MM.1S (cell line): Measurements from ENCODE around the gene DIS3L2.

Source experiments
- DNase-seq: peaks from one replicate; pipeline ENCODE4 v3.0.0-alpha.2; 2015
- H2AFZ ChIP-seq: fragments of 300-600 bp; sonication (generic); 2 replicates; pipeline ENCODE4 v1.6.0; 2016; ENCODE audit warnings: antibody characterized with exemption, low read length
- H3F3A ChIP-seq: fragments of 300-600 bp; sonication (generic); 2 replicates; pipeline ENCODE4 v1.6.1; 2016; ENCODE audit warnings: mild to moderate bottlenecking, antibody characterized with exemption, low read length, moderate library complexity, mixed read lengths; ENCODE audit not compliant: insufficient read depth
- H3K27ac ChIP-seq: fragments of 300-600 bp; sonication (generic); 2 replicates; pipeline ENCODE4 v1.5.1; 2016; ENCODE audit warnings: mild to moderate bottlenecking, low read length
- H3K27me3 ChIP-seq: fragments of 300-600 bp; sonication (generic); replicated peaks from 2 replicates; pipeline ENCODE4 v1.6.0; 2016; ENCODE audit warnings: low read length; ENCODE audit not compliant: insufficient read depth
- H3K36me3 ChIP-seq: fragments of 300-600 bp; sonication (generic); replicated peaks from 2 replicates; pipeline ENCODE4 v1.6.1; 2016; ENCODE audit warnings: mild to moderate bottlenecking, low read length, mixed read lengths; ENCODE audit not compliant: insufficient read depth
- H3K4me1 ChIP-seq: fragments of 300-600 bp; sonication (generic); 2 replicates; pipeline ENCODE4 v1.6.1; 2016; ENCODE audit warnings: low read length, mixed read lengths
- H3K4me2 ChIP-seq: fragments of 300-600 bp; sonication (generic); 2 replicates; pipeline ENCODE4 v1.6.0; 2016; ENCODE audit warnings: low read depth, low read length
- H3K4me3 ChIP-seq: fragments of 300-600 bp; sonication (generic); 2 replicates; pipeline ENCODE4 v1.5.1; 2016; ENCODE audit warnings: low read length, mixed read lengths
- H3K79me2 ChIP-seq: fragments of 300-600 bp; sonication (generic); 2 replicates; pipeline ENCODE4 v1.6.1; 2016; ENCODE audit warnings: mixed run types, low read length, mixed read lengths
- H3K9ac ChIP-seq: fragments of 300-600 bp; sonication (generic); 2 replicates; pipeline ENCODE4 v1.6.1; 2016; ENCODE audit warnings: low read length, mixed read lengths
- H3K9me2 ChIP-seq: fragments of 300-600 bp; sonication (generic); replicated peaks from 2 replicates; pipeline ENCODE4 v1.6.1; 2016; ENCODE audit warnings: mild to moderate bottlenecking, low read length, mixed read lengths; ENCODE audit not compliant: insufficient read depth
- H3K9me3 ChIP-seq: fragments of 300-600 bp; sonication (generic); replicated peaks from 2 replicates; pipeline ENCODE4 v1.6.1; 2016; ENCODE audit warnings: mild to moderate bottlenecking, low read length, mixed read lengths; ENCODE audit not compliant: insufficient read depth
- H4K20me1 ChIP-seq: fragments of 300-600 bp; sonication (generic); 2 replicates; pipeline ENCODE4 v1.6.1; 2016; ENCODE audit warnings: mild to moderate bottlenecking, low read length, moderate library complexity, mixed read lengths; ENCODE audit not compliant: insufficient read depth
- EZH2 ChIP-seq: fragments of 300-600 bp; sonication (generic); optimal IDR thresholded peaks from 2 replicates; pipeline ENCODE3; 2017; ENCODE audit warnings: low read depth, mild to moderate bottlenecking, antibody characterized with exemption, low read length, mixed read lengths
- EZH2phosphoT487 ChIP-seq: fragments of 300-600 bp; sonication (generic); IDR thresholded peaks from 2 replicates; pipeline ENCODE4 v1.6.1; 2018; ENCODE audit warnings: antibody characterized with exemption, low read length
- TF ChIP-seq, protein P1 (sequence below): fragments of 300-600 bp; sonication (generic); IDR thresholded peaks from 2 replicates; pipeline ENCODE4 v1.5.1; 2016; ENCODE audit warnings: antibody characterized with exemption, low read length, mixed read lengths

DIS3L2 gene, protein sequence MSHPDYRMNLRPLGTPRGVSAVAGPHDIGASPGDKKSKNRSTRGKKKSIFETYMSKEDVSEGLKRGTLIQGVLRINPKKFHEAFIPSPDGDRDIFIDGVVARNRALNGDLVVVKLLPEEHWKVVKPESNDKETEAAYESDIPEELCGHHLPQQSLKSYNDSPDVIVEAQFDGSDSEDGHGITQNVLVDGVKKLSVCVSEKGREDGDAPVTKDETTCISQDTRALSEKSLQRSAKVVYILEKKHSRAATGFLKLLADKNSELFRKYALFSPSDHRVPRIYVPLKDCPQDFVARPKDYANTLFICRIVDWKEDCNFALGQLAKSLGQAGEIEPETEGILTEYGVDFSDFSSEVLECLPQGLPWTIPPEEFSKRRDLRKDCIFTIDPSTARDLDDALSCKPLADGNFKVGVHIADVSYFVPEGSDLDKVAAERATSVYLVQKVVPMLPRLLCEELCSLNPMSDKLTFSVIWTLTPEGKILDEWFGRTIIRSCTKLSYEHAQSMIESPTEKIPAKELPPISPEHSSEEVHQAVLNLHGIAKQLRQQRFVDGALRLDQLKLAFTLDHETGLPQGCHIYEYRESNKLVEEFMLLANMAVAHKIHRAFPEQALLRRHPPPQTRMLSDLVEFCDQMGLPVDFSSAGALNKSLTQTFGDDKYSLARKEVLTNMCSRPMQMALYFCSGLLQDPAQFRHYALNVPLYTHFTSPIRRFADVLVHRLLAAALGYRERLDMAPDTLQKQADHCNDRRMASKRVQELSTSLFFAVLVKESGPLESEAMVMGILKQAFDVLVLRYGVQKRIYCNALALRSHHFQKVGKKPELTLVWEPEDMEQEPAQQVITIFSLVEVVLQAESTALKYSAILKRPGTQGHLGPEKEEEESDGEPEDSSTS

DNA sequence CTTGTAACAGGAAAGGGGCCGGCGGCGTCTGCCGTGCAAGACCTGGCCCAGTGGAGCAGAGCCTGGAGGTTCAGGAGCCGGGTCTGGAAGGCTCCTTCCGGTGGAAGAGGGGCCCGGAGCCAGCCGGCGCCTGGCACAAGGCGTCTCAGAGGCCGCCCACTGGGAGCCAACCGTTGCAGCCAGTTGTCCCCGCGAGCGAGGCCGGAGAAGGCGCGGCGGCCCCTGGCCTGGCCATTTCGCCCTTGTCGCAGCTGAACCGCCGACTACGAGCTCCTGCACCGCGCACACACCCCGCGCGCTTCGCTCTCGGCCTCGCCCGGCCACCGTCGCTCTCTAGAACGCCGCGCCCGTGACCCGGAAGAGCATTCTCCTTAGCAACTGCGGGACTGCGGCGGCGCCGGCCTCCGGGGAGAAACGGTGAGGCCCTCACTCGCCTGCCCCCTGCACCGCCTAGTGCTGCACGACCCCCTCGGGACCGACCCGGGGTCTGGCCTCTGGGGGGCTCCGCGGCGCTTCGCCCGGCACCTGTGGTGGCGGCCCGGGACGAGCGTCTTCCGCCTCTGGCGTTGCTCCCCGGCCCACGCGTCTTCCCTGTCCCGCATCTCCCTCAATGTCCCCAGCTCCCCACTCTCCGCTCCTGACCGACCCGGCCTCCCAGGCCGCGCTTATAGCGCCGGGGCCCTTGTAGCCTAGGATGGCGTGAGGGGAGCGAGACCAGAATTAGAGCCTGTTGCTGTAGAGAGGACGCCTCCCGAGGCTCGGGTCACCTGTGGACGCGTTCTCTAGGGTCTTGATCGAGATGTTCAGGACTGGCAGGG, at the start of gene DIS3L2:
Gene DIS3L2 (plus strand): TSS at position 365 of the 818 bp plus-strand sequence. CDS start 53,215 bp downstream, outside the sequence.
- Histone ChIP-seq H3K4me1 (peaks cover 3% of the 10 kb centered on the region), H3K27ac (peak within 1 kb of the TSS; percentile 55; the same call in 1 of the 2 replicates), H3K4me2 (peak within 1 kb of the TSS; percentile 85), H3K79me2 (peaks cover 49% of the 10 kb centered on the region), H3K36me3 (no peaks in the 10 kb centered on the region), H2AFZ (peak within 1 kb of the TSS; percentile 97), H3K4me3 (peak within 1 kb of the TSS; percentile 89), H3F3A (no peaks in the 10 kb centered on the region), H3K27me3 (no peaks in the 10 kb centered on the region), H3K9ac (peak within 1 kb of the TSS; percentile 80), H4K20me1 (no peaks in the 10 kb centered on the region), H3K9me3 (no peaks in the 10 kb centered on the region), H3K9me2 (no peaks in the 10 kb centered on the region)
- DNase-seq, result peak; percentile 87
- no peak for TF ChIP-seq EZH2phosphoT487
- TF ChIP-seq EZH2, result no peak
- TF ChIP-seq, protein P1, sequence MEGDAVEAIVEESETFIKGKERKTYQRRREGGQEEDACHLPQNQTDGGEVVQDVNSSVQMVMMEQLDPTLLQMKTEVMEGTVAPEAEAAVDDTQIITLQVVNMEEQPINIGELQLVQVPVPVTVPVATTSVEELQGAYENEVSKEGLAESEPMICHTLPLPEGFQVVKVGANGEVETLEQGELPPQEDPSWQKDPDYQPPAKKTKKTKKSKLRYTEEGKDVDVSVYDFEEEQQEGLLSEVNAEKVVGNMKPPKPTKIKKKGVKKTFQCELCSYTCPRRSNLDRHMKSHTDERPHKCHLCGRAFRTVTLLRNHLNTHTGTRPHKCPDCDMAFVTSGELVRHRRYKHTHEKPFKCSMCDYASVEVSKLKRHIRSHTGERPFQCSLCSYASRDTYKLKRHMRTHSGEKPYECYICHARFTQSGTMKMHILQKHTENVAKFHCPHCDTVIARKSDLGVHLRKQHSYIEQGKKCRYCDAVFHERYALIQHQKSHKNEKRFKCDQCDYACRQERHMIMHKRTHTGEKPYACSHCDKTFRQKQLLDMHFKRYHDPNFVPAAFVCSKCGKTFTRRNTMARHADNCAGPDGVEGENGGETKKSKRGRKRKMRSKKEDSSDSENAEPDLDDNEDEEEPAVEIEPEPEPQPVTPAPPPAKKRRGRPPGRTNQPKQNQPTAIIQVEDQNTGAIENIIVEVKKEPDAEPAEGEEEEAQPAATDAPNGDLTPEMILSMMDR, result no peak

DNA sequence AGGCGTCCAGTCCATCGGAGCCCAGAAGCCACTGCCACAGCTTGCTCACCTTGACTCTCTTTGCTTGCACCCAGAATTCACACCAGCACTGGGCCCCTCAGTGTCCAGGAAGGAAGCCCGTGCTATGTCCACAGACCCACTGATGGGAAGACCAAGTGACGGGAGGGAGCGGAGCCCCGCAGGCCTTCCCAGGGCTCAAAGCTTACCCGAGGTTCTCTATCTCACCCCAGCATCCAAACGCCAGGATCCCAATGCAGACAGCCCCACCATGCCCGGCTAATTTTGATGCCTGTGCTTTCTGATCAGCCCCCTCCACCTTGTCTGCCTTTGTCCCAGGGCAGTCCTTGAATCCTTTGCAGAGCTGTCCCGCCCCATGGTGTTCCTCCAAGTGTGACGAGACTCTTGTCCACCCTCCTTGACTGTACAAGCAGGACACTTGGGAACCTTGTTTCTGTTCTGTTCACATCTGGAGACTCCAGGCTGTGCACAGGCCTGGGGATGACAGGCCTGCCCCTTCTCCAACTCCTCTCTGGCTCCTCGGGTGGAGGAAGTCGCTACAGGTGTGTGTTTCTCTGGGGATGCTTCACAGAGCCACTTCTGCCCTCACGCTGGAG, 47.3 kb upstream of the DIS3L2 start:
- H3K4me1 ChIP-seq, result no peaks in the 10 kb centered on the region
- no peak overlapping the region for H3K27ac ChIP-seq
- H3K4me3 ChIP-seq, result no peak overlapping the region
- no peaks in the 10 kb centered on the region for H3K79me2 ChIP-seq
- no peak for TF ChIP-seq EZH2phosphoT487
- TF ChIP-seq EZH2, result no peak
- no peaks in the 10 kb centered on the region for H3K9me3 ChIP-seq
- no peaks in the 10 kb centered on the region for H3F3A ChIP-seq
- H3K4me2 ChIP-seq, result no peak overlapping the region
- no peaks in the 10 kb centered on the region for H3K27me3 ChIP-seq
- no peaks in the 10 kb centered on the region for H3K9me2 ChIP-seq
- H3K9ac ChIP-seq, result no peak overlapping the region
- H4K20me1 ChIP-seq, result no peaks in the 10 kb centered on the region
- DNase-seq, result no peak
- no peaks in the 10 kb centered on the region for H3K36me3 ChIP-seq
- no peak overlapping the region for H2AFZ ChIP-seq

DNA sequence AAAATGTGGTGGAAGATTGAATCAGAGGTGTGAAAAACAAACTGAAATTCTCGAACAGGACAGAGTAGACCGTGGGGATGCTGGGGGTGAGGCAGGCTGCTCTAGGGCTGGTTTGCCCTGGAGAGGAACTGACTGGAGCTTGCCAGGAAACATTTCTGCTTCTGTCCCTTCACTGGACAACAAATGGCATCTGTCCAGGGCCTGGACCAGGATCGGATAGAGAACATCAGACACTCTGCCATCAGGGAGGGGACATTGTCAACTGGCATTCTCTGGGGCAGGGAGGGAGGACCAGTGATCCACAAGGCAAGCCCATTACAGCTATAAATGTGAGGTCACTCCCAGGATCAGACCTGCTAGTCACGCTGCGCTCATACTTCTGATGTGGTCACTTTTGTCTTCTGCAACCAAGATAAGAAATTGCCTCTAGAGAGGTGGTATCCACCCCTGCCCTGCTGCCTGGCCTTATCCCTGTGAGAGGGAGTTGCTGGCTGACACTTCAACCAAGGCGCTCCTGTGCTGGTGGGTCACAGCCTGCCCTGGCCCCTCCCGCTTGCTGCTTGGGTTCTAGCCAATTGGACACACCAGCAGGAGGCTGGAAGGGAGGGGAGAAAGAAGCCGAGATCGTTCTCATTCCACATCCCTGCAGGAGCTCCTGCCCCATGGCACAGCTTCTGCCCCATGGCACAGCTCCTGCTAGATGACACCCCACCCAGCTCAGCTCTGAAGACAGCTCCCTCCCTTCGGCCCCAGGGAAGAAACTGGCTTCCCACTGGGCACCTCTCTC, 44.0 kb upstream of the DIS3L2 start:
- H2AFZ ChIP-seq, result no peak overlapping the region
- H3K27ac ChIP-seq, result no peak overlapping the region
- H3K4me1 ChIP-seq, result no peaks in the 10 kb centered on the region
- H3K9me2 ChIP-seq, result no peaks in the 10 kb centered on the region
- DNase-seq, result no peak
- no peaks in the 10 kb centered on the region for H4K20me1 ChIP-seq
- no peaks in the 10 kb centered on the region for H3K9me3 ChIP-seq
- H3K36me3 ChIP-seq, result no peaks in the 10 kb centered on the region
- H3K4me2 ChIP-seq, result no peak overlapping the region
- no peaks in the 10 kb centered on the region for H3K79me2 ChIP-seq
- no peak for TF ChIP-seq EZH2phosphoT487
- no peak for TF ChIP-seq EZH2
- TF ChIP-seq, protein P1, result no peak
- no peaks in the 10 kb centered on the region for H3F3A ChIP-seq
- no peaks in the 10 kb centered on the region for H3K27me3 ChIP-seq
- H3K9ac ChIP-seq, result no peak overlapping the region
- no peak overlapping the region for H3K4me3 ChIP-seq
